ENCODE measurements around the gene NALF2.

GRCh38 chrX:69503782-69504625 is at the start of gene NALF2:
- TF ChIP-seq CTCF (IDR thresholded peaks at IDR 0.05; ENCODE audit: borderline replicate concordance, extremely low read depth, low read length, poor library complexity, severe bottlenecking), result no peak
- no peak for TF ChIP-seq EZH2 (IDR thresholded peaks at IDR 0.05; ENCODE audit: borderline replicate concordance, low read depth, low read length, severe bottlenecking)

Measured in DND-41 (cell line).